NCI-H2029 treated with DMSO at 0.1 percent for 48 hours (cell line): ENCODE results near the gene ZNF700.
"Not testable (repeated sequence)": the region's sequence is repeated elsewhere in the genome, so short reads cannot be mapped to it uniquely, and the experiment has no call there.

Experiments
- DNase-seq: peaks from one replicate; lab custom pipeline; 2025; lab: John Stamatoyannopoulos, UW

The ZNF700 gene

DNA sequence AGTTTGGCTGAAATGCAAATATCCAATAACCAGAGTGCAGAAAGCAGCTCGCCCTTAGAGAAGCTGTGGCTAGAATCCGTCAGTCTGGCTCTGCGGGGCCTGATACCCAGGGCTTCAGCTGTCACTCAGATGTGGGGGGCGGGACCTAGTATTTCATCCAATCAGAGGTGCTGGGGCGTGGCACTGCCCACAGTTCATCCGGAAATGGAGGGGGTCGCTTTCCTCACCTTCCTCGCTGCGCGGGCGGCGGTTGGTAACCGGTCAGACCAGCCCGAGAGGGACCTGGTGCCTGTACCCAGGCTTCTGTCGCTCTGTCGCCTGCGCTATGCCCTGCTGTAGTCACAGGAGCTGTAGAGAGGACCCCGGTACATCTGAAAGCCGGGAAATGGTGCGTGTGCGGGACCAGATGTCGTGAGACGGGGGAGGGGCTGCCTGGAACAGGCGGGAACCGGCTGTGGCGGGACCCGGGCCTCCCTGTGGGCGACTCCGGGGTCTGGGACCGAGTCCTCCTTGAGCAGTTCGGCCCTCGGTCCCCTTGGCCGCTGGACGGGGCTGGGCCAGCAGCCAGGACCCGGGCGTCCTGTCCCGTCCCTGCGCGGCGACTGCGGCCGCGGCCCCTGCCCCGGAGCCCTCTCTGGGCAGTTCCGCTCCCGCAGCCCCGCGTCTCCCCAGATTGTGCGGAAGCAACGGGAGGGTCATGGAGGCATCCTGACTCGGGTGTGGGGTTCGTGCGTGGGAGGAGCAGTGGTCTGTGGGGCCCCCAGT, at the start of gene ZNF700:
Gene ZNF700 (plus strand): TSS at position 222 of the 765 bp plus-strand sequence. CDS start 104 bp downstream, at position 326.
- peak; percentile 90 for DNase-seq

DNA sequence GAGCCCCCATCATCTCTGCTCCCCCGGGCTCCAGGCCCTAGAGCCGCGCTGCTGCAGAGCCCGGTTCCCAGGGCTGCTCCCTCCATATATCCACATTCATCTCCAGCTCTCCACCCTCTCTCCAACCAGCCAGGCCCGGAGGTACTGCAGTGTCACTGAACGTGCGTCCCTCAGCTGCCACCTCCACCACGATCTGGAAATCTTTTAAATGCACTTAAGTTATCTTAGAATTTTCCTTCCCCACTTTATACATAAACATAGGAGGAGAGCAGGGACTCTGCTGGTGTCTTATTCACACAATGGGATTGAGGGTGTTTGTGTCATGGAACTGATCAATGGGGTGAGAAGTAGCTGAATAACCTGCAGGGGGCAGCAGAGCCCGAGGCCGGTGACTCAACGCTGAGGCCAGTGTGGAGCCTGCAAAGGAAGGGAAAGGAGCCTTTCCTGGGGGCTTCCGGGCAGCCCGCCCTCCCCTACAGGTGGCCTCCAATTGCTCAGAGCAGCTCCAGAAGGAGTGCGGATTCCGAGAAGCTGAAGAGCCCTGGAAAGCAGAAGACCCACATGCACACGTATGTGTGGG, 45.1 kb upstream of the ZNF700 start:
- not testable (repeated sequence) for DNase-seq

DNA sequence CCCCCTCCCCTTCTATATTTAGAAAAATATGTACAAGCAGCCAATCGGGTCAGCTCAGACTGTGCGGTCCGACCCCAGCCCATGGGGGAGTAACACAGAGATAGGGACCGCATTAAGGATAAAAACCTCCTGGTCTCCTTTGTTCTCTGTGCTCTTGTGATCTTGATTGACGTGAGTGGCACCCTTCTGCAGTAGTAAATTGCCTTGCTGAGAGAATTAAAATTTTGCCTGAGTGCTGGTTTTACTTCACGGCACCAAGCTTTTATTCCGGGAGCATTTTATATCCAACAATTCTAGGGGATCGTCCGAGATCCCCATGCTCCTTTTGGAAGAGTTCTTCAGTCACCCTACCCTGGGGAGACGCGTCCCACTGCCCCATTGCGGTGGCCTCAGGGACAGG, 44.3 kb upstream of the ZNF700 start:
- DNase-seq: no peak

DNA sequence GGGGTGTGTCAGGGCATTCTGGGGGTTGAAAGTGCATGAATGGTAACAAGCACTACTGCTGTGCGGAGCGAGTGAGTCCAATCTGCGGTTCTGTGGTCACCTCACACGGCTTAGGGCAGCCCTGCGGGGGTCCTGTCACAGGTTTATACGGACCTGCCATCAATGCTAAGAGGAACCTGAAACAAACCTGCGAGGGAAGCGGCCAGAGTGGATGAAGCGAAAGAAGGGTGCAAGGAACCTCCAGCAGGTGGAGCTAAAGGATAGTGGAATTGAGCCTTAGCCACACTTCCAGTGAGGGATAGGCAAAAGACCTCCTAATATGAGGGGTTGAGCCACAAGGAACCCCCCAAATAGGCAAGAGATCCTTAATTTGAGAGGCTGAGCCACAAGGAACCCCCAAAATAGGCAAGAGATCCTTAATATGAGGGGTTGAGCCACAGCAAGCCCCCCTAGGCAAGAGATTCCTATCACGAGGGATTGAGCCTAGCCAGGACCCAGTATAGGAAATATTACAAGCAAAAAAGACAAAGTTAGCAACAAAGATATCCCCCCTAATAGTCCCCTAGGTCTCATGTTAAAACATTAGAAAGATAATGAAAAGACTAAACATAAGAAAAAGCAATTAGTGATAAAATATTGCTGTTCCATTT, 43.6 kb upstream of the ZNF700 start:
- peak; percentile 31 for DNase-seq

DNA sequence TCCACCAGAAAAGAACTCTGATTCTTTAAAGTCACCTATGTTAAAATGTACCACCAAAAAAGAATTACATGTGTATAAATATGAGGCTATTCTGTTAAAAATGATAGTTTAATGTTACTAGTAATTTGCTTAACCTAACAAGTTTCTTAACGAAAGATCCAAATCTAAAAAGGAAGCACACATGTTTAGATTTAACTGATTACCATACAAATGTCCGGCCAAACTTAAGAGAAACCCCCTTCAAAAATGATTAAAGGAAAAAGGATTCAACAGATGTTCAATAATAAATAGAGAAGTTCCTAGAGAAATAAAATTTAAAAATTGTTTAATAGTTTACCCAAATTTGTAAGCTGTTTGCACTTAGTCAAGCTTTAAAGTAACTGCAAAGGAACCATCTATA, 42.3 kb upstream of the ZNF700 start:
- no peak for DNase-seq

DNA sequence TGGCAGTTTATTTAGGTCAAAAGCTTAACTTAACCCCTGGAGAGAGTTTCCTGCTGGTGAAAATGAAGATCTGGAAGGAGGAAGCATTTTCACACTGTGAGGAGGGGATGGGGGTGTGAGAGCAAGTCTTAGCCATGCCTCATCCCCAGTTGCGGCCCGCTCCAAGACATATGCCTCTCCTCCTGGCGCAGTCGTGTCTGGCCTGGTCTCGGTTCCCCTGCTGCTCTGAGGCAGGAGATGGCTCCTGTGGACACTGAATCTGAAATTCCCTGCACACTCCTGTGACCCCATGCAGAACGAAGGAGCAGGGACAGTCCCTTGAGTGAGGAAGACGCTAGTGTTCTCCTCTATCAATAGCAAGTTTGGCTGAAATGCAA, 37.7 kb upstream of the ZNF700 start:
- no peak for DNase-seq

DNA sequence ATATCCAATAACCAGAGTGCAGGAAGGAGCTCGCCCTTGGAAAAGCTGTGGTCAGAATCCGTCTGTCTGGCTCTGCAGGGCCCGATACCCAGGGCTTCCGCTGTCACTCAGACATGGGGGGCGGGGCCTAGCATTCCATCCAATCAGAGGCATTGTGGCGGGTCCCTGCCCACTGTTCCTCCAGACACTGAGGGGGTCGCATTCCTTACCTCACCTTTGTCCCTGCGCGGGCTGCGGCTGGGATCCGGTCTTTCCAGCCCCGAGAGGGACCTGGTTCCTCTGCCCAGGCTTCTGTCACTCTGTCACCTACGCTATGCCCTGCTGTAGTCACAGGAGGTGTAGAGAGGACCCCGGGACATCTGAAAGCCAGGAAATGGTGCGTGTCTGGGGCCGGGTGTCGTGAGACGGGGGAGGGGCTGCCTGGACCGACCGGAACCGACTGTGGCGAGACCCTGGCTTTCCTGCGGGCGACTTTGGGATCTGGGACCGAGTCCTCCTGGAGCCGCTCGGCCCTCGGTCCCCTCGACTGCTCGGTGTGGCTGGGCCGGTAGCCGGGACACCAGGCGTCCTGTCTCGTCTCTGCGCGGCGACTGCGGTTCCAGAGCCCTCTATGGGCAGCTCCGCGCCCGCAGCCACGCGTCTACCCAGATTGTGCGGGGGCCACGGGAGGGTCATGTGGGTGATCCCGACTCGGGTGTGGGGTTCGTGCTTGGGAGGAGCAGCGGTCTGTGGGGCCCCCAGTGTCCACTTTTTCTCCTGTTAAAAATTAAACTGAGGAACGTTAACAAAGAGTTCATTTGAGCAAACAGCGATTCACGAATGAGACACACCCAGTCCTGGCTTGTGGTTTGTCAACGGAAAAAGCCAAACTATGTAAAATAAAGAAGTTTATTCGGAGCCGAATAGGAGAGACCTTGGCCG, 37.0 kb upstream of the ZNF700 start, which contains the start of gene ZNF69:
Gene ZNF69 (plus strand): TSS at position 172 of the 921 bp plus-strand sequence. CDS start 142 bp downstream, at position 314.
- DNase-seq: peak; percentile 34

DNA sequence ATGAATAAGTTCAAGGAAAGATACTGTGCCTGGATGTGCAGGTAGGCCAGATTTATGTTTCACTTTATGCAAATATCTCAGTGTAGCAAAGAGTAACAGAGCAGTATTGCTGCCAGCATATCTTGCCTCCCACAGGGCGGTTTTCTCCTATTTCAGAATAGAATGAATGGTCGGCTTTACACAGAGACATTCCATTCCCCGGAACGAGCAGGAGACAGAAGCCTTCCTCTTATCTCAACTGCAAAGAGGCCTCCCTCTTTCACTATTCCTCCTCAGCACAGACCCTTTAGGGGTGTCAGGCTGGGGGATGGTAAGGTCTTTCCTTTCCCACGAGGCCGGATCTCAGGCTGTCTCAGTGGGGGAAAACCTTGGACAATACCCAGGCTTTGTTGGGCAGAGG, 35.0 kb upstream of the ZNF700 start:
- not testable (repeated sequence) for DNase-seq

DNA sequence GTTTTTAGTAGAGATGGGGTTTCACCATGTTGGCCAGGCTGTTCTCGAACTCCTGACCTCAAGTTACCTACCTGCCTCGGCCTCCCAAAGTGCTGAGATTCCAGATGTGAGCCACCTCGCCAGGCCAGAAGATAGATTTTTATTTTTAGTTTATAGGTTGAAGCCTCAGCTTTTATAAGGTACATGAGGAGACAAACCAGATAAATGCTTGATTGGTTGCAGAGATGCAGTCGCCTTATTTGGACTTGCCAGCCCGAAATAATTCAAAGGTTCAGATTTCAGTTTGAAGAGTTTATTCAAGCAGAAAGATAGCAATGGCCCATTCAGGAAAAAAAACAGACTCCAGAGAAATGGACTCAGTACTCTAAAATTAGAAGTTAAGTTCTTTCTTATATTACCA, 34.3 kb upstream of the ZNF700 start:
- DNase-seq: no peak

DNA sequence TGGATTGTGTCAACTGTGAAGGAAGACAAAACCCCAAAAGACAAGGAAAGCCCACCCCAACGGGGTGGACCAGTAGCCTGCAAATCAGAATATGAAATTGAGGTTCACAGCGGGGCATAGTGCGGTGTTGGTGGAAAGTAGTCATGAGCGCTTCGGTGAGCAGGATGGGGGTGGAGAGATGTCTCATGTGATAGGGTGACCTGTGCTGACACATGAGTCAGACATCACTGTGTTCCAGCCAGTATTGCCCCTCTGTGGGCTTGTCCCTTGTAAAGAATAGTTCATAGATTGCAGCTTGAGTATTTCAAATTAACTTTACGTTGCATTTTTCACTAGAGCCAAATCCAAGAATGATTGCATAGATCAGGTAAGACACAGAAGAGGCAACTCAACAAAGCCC, 30.1 kb upstream of the ZNF700 start:
- no peak for DNase-seq

DNA sequence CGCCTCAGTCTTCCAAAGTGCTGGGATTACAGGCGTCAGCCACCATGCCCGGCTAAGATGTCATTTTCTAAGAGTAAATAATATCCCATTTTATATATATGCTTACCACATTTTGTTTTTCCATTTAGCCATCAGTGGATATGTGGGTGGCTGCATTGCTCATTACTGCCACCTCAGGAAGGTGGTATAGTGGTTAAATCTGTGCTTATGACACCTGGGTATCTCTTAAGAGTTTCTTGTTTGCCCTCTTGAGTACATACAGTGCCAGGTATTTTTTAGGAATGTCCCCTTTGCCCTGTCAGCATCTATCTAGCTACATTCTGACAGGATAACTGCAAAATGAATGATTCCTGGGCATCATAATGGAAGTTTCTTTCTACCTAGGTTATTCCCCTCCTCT, 22.7 kb upstream of the ZNF700 start:
- DNase-seq: no peak

DNA sequence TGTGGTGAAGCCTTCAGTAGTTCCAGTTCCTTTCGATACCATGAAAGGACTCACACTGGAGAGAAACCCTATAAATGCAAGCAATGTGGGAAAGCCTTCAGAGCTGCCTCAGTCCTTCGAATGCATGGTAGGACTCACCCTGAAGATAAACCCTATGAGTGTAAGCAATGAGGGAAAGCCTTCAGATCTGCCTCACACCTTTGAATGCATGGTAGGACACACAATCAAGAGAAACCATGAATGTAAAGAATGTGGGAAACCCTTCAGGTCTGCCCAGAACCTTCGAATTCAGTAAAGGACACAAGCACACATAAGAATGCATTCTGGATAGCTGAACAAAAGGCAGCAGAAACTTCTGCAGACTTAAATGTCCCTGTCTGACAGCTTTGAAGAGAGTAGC, 19.0 kb upstream of the ZNF700 start:
- DNase-seq: no peak

DNA sequence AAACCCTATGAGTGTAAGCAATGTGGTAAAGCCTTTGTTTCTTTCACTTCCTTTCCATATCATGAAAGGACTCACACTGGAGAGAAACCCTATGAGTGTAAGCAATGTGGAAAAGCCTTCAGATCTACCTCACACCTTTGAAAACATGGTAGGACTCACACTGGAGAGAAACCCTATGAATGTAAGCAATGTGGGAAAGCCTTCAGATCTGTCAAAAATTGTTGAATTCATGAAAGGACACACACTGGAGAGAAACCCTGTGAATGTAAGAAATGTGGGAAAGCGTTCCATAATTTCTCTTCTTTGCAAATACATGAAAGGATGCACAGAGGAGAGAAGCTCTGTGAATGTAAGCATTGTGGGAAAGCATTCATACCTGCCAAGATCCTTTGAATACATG, 13.0 kb upstream of the ZNF700 start:
- not testable (repeated sequence) for DNase-seq

DNA sequence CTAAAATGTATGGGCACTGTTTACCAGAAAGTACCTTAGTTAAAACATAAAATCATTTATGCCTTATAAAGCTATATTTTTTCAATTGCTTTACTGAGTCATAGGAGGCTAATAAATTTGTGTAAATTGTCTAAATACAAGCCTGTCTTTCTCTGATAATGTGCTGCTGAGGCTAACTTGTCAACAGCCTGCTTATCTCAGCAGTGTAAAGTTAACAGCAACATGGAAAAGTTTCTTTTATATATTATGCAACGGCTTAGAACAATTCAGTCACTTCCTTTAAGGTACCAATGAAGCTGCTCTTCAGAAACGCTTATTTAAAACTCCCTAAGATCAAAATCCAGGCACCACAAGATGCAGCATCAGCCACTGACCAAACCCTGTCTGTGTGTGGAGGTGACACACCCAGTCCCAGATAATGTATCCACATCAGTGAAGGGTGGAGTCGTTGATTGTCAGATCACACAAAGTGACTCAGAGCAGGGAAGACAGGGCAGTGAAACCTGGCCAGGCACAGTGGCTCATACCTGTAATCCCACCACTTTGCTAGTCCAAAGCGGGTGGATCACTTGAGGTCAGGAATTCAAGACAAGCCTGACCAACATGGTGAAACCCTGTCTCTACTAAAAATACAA, 10.4 kb upstream of the ZNF700 start:
- not testable (repeated sequence) for DNase-seq

DNA sequence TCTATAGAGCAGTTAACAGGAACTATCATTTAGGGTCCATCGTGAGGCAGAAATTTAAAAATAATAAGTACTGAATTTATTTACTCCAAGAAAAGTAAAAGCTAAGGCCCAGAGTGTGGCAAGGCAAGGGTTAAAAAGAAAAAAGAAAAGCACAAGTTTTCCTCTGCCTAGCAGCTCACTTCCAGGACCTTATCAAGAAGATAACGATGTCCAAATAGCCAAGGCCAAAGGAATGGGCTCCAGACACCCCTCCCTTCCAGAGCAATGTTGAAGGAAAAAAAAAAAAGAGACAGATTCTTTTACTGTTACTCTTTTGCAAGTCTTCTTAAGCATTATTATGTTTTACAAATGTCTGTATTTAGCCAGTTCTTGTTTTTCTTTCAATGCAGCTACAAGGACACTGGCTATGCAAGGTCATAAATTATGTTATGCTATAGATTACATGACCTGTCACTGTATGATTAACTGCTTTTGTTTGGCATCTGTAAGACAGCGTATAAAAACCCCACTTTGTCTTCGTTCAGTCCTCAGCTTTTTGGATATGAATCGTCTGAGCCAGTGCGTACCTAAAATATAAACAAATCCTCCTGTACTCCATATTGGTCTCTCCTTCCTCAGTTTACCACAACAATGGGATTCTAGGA, 2.9 kb upstream of the ZNF700 start:
- DNase-seq: no peak

DNA sequence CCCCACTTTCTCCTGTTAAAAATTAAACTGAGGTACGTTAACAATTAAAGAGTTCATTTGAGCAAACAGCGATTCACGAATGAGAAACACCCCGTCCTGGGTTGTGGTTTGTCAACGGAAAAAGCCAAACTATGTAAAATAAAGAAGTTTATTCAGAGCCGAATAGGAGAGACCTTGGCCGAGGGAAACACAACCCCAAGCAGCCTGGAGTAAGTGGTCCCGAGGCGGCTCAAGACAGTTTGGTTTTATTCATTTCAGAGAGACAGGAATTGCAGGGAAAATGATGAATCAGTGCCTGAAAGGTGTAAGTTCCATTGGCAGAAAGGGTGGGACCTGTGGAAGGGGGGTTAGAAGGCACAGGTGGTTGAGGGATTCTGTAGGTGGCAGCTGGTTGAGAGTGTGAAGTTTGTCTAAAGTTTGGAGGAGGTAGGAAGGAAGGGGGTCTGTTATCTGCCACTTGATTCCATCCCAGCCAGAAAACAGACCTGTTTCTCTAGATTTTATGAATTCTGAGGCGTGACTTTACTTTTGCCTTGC, 812 bp downstream of the ZNF700 start:
- DNase-seq: not testable (repeated sequence)

DNA sequence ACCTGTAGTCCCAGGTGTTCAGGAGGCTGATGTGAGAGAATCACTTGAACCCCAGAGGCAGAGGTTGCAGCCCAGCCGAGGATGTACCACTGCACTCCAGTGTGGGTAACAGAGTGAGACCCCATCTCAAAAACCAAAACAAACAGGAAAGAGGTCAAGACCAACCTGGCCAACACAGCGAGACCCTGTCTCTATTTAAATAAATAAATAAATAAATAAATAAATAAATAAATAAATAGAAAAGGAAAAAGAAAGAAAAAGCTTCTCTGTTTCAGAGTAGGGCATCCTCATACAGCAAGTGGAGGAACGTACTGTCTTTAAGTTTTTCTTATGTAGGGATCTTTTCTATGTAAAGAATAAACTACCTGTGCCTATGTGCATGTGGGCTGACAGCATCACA, 2.3 kb downstream of the ZNF700 start:
- DNase-seq: no peak

DNA sequence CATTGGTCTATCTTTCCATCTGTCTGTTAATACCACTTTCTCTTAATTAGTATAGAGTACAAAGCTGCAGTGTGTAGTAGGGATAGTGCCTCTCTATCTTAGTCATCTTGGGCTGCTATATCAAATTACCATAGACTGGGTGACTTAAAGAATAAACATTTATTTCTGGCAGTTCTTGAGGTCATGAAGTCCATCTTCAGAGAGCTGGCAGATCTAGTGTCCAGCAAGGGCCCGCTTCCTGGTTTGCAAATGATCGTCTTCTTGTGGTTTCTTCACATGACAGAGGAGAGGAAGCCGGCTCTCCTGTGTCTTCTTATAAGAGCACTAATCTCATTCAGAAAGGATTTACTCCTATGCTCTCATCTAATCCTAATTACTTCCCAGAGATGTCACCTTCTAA, 6.1 kb downstream of the ZNF700 start:
- DNase-seq: no peak

DNA sequence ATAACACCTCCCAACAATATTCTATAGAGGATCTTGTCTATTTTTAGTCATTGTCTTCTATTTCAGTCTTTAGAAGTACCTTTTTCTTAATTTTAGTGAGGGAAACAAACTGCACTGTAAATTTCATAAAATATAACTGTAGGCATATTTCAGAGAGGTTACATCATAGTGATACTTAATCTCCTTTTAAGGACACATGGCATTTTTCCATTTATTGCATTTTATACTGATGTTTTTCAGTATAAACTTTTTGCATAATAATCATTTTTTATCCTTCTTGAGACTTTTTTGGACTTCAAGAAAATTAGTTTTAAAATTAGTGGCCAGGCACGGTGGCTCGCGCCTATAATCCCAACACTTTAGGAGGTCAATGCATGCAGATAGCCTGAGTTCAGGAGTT, 6.6 kb downstream of the ZNF700 start:
- DNase-seq: no peak

DNA sequence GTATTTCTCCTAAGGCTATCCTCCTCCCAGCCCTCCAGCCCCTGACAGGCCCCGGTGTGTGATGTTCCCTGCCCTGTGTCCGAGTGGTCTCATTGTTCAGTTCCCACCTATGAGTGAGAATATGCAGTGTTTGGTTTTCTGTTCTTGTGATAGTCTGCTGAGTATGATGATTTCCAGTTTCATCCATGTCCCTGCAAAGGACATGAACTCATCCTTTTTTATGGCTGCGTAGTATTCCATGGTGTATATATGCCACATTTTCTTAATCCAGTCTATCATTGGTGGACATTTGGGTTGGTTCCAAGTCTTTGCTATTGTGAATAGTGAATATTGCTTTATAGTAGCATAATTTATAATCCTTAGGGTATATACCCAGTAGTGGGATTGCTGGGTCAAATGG, 10.9 kb downstream of the ZNF700 start:
- DNase-seq: not testable (repeated sequence)

DNA sequence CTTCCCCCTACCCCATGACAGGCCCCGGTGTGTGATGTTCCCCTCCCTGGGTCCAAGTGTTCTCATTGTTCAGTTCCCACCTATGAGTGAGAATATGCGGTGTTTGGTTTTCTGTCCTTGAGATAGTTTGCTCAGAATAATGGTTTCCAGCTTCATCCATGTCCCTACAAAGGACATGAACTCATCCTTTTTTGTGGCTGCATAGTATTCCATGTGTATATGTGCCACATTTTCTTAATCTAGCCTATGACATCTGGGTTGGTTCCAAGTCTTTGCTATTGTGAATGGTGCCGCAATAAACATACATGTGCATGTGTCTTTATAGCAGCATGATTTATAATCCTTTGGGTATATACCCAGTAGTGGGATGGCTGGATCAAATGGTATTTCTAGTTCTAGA, 13.5 kb downstream of the ZNF700 start:
- DNase-seq: not testable (repeated sequence)
